A549 (cell line): ENCODE measurements around the gene COPB2. TPM values are rescaled to one million over a fixed set of nuclear protein-coding genes. Genes with fewer than 3 reads are reported as not detected.

ENCODE experiments used
- ATAC-seq, 2 experiments: fragments of 200-7000 bp in 1 of 2; fragments of >200 bp in 1 of 2; cut with Nextera tagmentation in 1 of 2; cut with Tn5 transposase in 1 of 2; 3 replicates each; pipeline versions ENCODE4 v1.8.0 to v1.9.1; 2018 to 2020; ENCODE audit warnings: mild to moderate bottlenecking in 1 of 2, moderate library complexity in 1 of 2
- CTCF ChIA-PET: fragments of 300-600 bp; sonication (Branson Sonifier 250); formaldehyde crosslinking; extraction: SDS; loops from one replicate; lab custom pipeline; 2021; ENCODE audit warnings: antibody characterized with exemption, inconsistent platforms; lab: Yijun Ruan, JAX
- POLR2A ChIA-PET: fragments of 350-600 bp; formaldehyde crosslinking; extraction: SDS; loops from one replicate; lab custom pipeline; 2021; ENCODE audit warnings: antibody characterized with exemption, inconsistent platforms; lab: Yijun Ruan, JAX
- DNase-seq, 2 experiments: peaks; one replicate each; pipeline versions ENCODE4 v3.0.0 to v3.0.0-alpha.2; 2011 to 2016; ENCODE audit warnings: low read depth in 1 of 2, low spot score in 1 of 2
- FAIRE-seq: peaks from 2 replicates; lab custom pipeline; 2011; peaks lifted over from hg19 to GRCh38; lab: Jason Lieb, UNC
- H3K27ac ChIP-seq, 2 experiments: fragments of >200 bp; sonication (Bioruptor Twin); formaldehyde crosslinking; 3 replicates each; pipeline ENCODE4 v1.5.1; 2016 to 2017
- H3K4me1 ChIP-seq: fragments of >200 bp; sonication (Bioruptor Twin); formaldehyde crosslinking; 3 replicates; pipeline ENCODE4 v1.6.1; 2016
- H3K4me2 ChIP-seq: fragments of >200 bp; sonication (Bioruptor Twin); formaldehyde crosslinking; 3 replicates; pipeline ENCODE4 v1.6.1; 2016
- H3K4me3 ChIP-seq: fragments of >200 bp; sonication (Bioruptor Twin); formaldehyde crosslinking; 3 replicates; pipeline ENCODE4 v1.5.1; 2016
- H3K9me3 ChIP-seq: fragments of >200 bp; sonication (Bioruptor Twin); formaldehyde crosslinking; 3 replicates; pipeline ENCODE4 v1.6.1; 2016
- CHD2 ChIP-seq: fragments of 150-350 bp; IDR thresholded peaks from 2 replicates; pipeline ENCODE4 v1.6.1; 2014; ENCODE audit warnings: low read length; ENCODE audit not compliant: partially characterized antibody
- E2F6 ChIP-seq: IDR thresholded peaks from 2 replicates; pipeline ENCODE4 v1.6.1; 2012; ENCODE audit warnings: low read depth, borderline replicate concordance
- EHMT2 ChIP-seq: fragments of 200-600 bp; sonication (generic); IDR thresholded peaks from 2 replicates; pipeline ENCODE4 v1.6.1; 2016; ENCODE audit warnings: antibody characterized with exemption, low read depth, mild to moderate bottlenecking, moderate library complexity
- EP300 ChIP-seq, 2 experiments: fragments of >200 bp; sonication (Bioruptor Twin); formaldehyde crosslinking; IDR thresholded peaks; 2 replicates in 1 of 2; 3 replicates in 1 of 2; pipeline ENCODE4 v1.6.1; 2016 to 2017
- ESRRA ChIP-seq: fragments of 150-350 bp; IDR thresholded peaks from 2 replicates; pipeline ENCODE4 v1.6.1; 2014; ENCODE audit warnings: mild to moderate bottlenecking, low read length, borderline replicate concordance
- HDAC2 ChIP-seq: fragments of 200-600 bp; sonication (generic); IDR thresholded peaks from 2 replicates; pipeline ENCODE4 v1.6.1; 2016
- HES2 ChIP-seq: fragments of >200 bp; sonication (Bioruptor Twin); formaldehyde crosslinking; IDR thresholded peaks from 2 replicates; pipeline ENCODE4 v1.6.1; 2016
- HEYL ChIP-seq: fragments of 250-450 bp; sonication (Bioruptor Pico); IDR thresholded peaks from 2 replicates; pipeline ENCODE4 v1.8.0; 2021; ENCODE audit warnings: mild to moderate bottlenecking, moderate library complexity
- HMGXB4 ChIP-seq: fragments of 250-450 bp; sonication (Bioruptor Pico); IDR thresholded peaks from 2 replicates; pipeline ENCODE4 v1.5.0; 2021; ENCODE audit warnings: mild to moderate bottlenecking, moderate library complexity, borderline replicate concordance
- PHF8 ChIP-seq: fragments of 200-600 bp; sonication (generic); IDR thresholded peaks from 2 replicates; pipeline ENCODE4 v1.6.1; 2016; ENCODE audit warnings: low read depth, mild to moderate bottlenecking, antibody characterized with exemption, moderate library complexity, borderline replicate concordance
- POLR2AphosphoS2 ChIP-seq: conservative IDR thresholded peaks from 2 replicates; pipeline ENCODE4 v1.6.1; 2012; ENCODE audit warnings: low read length, improper control_type of control experiment, inconsistent platforms
- RAD21 ChIP-seq, 2 experiments: fragments of >200 bp in 1 of 2; sonication (Bioruptor Twin) in 1 of 2; formaldehyde crosslinking in 1 of 2; IDR thresholded peaks in 1 of 2; conservative IDR thresholded peaks in 1 of 2; 2 replicates in 1 of 2; 3 replicates in 1 of 2; pipeline ENCODE4 v1.6.1; 2012 to 2018; ENCODE audit warnings: inconsistent platforms in 1 of 2
- RCOR1 ChIP-seq: fragments of 150-350 bp; IDR thresholded peaks from 2 replicates; pipeline ENCODE4 v1.6.1; 2014; ENCODE audit warnings: antibody characterized with exemption, low read length, low read depth
- REST ChIP-seq: fragments of 200-600 bp; sonication (generic); IDR thresholded peaks from 2 replicates; pipeline ENCODE4 v1.6.1; 2016; ENCODE audit warnings: antibody characterized with exemption, mild to moderate bottlenecking, moderate library complexity
- RNF2 ChIP-seq: fragments of 200-600 bp; sonication (generic); IDR thresholded peaks from 2 replicates; pipeline ENCODE4 v1.6.1; 2016; ENCODE audit warnings: low read depth, mild to moderate bottlenecking, antibody characterized with exemption, moderate library complexity, borderline replicate concordance
- SMC3 ChIP-seq: fragments of >200 bp; sonication (Bioruptor Twin); formaldehyde crosslinking; IDR thresholded peaks from 3 replicates; pipeline ENCODE4 v1.6.1; 2018; ENCODE audit warnings: inconsistent platforms
- TFCP2L1 ChIP-seq: fragments of 250-450 bp; sonication (Bioruptor Pico); IDR thresholded peaks from 2 replicates; pipeline ENCODE4 v1.5.0; 2021; ENCODE audit warnings: mild to moderate bottlenecking
- ZC3H11A ChIP-seq: fragments of 450-650 bp; IDR thresholded peaks from 2 replicates; pipeline ENCODE4 v1.6.1; 2014; ENCODE audit warnings: antibody characterized with exemption, mild to moderate bottlenecking
- ZNF302 ChIP-seq: fragments of 250-450 bp; sonication (Bioruptor Pico); IDR thresholded peaks from 2 replicates; pipeline ENCODE4 v1.9.0; 2021; ENCODE audit warnings: inconsistent platforms, mild to moderate bottlenecking, moderate library complexity
- WGBS: methylation state at CpG from one replicate; pipeline ENCODE4 v1.1.6; 2017; ENCODE audit errors: missing lambda C conversion rate; 5-methylcytosine and 5-hydroxymethylcytosine counted together
- polyA plus RNA-seq, 4 experiments: library from polyadenylated mRNA; depleted of rRNA in 3 of 4; stranded (reverse); fragments of >200 nt; fragmentation: RNase III in 1 of 4; extraction: RNeasy Plus Mini Kit Qiagen cat#74134 plus additional on column Dnase treatment in 1 of 4; gene quantifications; 2 replicates in 3 of 4; 3 replicates in 1 of 4; pipeline ENCODE4 v1.2.3, GENCODE V29; 2011 to 2017

Gene COPB2
- polyA plus RNA-seq, 2 of the 4 experiments (the other 2 are of a cell fraction), result 109 to 124 TPM

- H3K4me1 ChIP-seq, result no peaks in the 10 kb centered on the region
- WGBS, result 99% methylated on average over 3 of the region's 3 CpGs
- ChIA-PET POLR2A (interaction anchor here (0.6 to 1.6 kb wide), 2 partner anchors 11 to 727 kb away, joined by 3 to 5 read pairs; partner anchors contain the start of gene COPB2), CTCF (interaction anchor here (0.8 kb wide), 1 partner anchor 17 kb away, joined by 4 read pairs; no protein-coding TSS in a partner anchor)
- no peak overlapping the region for H3K4me2 ChIP-seq
- no peak for DNase-seq
- no peak for ATAC-seq
- FAIRE-seq, result peak; percentile 7
- H3K9me3 ChIP-seq, result no peaks in the 10 kb centered on the region
- no peak overlapping the region for H3K4me3 ChIP-seq
- no peak for TF ChIP-seq E2F6
- TF ChIP-seq, all 56 proteins: peak for 0
- no peak overlapping the region for H3K27ac ChIP-seq
These were observed 10.7 kb downstream of the COPB2 start for GRCh38 chr3:139378587-139379241.

- POLR2A ChIA-PET, result no interaction called here
- CTCF ChIA-PET, result no interaction called here
- DNase-seq (no peak), FAIRE-seq (no peak), ATAC-seq (no peak)
- H3K4me1 ChIP-seq, result no peaks in the 10 kb centered on the region
- no peak overlapping the region for H3K4me2 ChIP-seq
- TF ChIP-seq ESRRA, result no peak
- TF ChIP-seq PHF8, result no peak
- TF ChIP-seq EHMT2, result no peak
- TF ChIP-seq RAD21 (conservative IDR thresholded peaks at IDR 0.05 in 1 of 2, IDR thresholded peaks at IDR 0.05 in 1 of 2), result no peak
- no peak for TF ChIP-seq HEYL (CRISPR knock-in tag)
- no peak for TF ChIP-seq RCOR1
- TF ChIP-seq RNF2, result no peak
- no peak for TF ChIP-seq REST
- no peak for TF ChIP-seq SMC3
- no peak for TF ChIP-seq ZC3H11A
- TF ChIP-seq HES2, result no peak
- no peak for TF ChIP-seq HDAC2
- no peak for TF ChIP-seq TFCP2L1 (CRISPR knock-in tag)
- no peak for TF ChIP-seq CHD2
- TF ChIP-seq ZNF302 (CRISPR knock-in tag), result no peak
- no peak for TF ChIP-seq EP300 (IDR thresholded peaks at IDR 0.05)
- TF ChIP-seq HMGXB4 (CRISPR knock-in tag), result no peak
- no peak for TF ChIP-seq POLR2AphosphoS2
- no peak overlapping the region for H3K27ac ChIP-seq
- H3K4me3 ChIP-seq, result no peak overlapping the region
- H3K9me3 ChIP-seq, result no peaks in the 10 kb centered on the region
- WGBS, result 87% methylated on average over 3 of the region's 3 CpGs
These were observed 12.1 kb downstream of the COPB2 start for GRCh38 chr3:139377378-139377777.
